Osteoblast (primary cell): ENCODE data around the gene CLCN1. TPM values are rescaled to one million over a fixed set of nuclear protein-coding genes. Genes with fewer than 3 reads are reported as not detected.

Experiments used
- DNase-seq: peaks from one replicate; pipeline ENCODE4 v3.0.0; 2011; ENCODE audit warnings: low spot score, mixed read lengths; ENCODE audit not compliant: insufficient read length; ENCODE audit errors: missing footprints
- H2AFZ ChIP-seq: 2 replicates; pipeline ENCODE4 v1.6.0; 2011; ENCODE audit warnings: mild to moderate bottlenecking, low read length
- H3K27ac ChIP-seq: 2 replicates; pipeline ENCODE4 v1.5.1; 2011; ENCODE audit warnings: mild to moderate bottlenecking, low read depth, low read length, moderate library complexity
- H3K27me3 ChIP-seq: 2 replicates; pipeline ENCODE4 v1.6.0; 2012; ENCODE audit warnings: mild to moderate bottlenecking, control low read depth, inconsistent platforms, low read length, moderate library complexity; ENCODE audit not compliant: insufficient read depth
- H3K36me3 ChIP-seq: 2 replicates; pipeline ENCODE4 v1.5.1; 2011; ENCODE audit warnings: mild to moderate bottlenecking, low read length, control low read depth, moderate library complexity; ENCODE audit not compliant: insufficient read depth
- H3K4me1 ChIP-seq: 2 replicates; pipeline ENCODE4 v1.5.1; 2011; ENCODE audit warnings: mild to moderate bottlenecking, low read length, control low read depth, moderate library complexity; ENCODE audit not compliant: insufficient read depth
- H3K4me2 ChIP-seq: 2 replicates; pipeline ENCODE4 v1.6.0; 2011; ENCODE audit warnings: mild to moderate bottlenecking, low read length; ENCODE audit not compliant: insufficient read depth
- H3K4me3 ChIP-seq: fragments of 200-600 bp; sonication (generic); 3 replicates; pipeline ENCODE4 v1.5.1; 2012; ENCODE audit warnings: mild to moderate bottlenecking, low read length, inconsistent platforms; ENCODE audit not compliant: insufficient read depth
- H3K79me2 ChIP-seq: 2 replicates; pipeline ENCODE4 v1.6.0; 2012; ENCODE audit warnings: mild to moderate bottlenecking, low read length, control low read depth, inconsistent platforms; ENCODE audit not compliant: insufficient read depth
- H3K9me3 ChIP-seq: 2 replicates; pipeline ENCODE4 v1.5.1; 2011; ENCODE audit warnings: low read depth, low read length, control low read depth
- H4K20me1 ChIP-seq: 2 replicates; pipeline ENCODE4 v1.6.0; 2012; ENCODE audit warnings: mild to moderate bottlenecking, low read length, control low read depth; ENCODE audit not compliant: insufficient read depth
- total RNA-seq: library from RNA; depleted of rRNA; stranded (reverse); fragments of >200 nt; gene quantifications from 2 replicates; pipeline ENCODE4 v1.2.3, GENCODE V29; 2012
- TF ChIP-seq, protein P1 (sequence below): IDR thresholded peaks from 2 replicates; pipeline ENCODE4 v1.5.1; 2011; ENCODE audit warnings: mild to moderate bottlenecking, low read depth, low read length, moderate library complexity; ENCODE audit errors: extremely low read depth

CLCN1 gene
- total RNA-seq, 1 donor: under 0.01 TPM

DNA sequence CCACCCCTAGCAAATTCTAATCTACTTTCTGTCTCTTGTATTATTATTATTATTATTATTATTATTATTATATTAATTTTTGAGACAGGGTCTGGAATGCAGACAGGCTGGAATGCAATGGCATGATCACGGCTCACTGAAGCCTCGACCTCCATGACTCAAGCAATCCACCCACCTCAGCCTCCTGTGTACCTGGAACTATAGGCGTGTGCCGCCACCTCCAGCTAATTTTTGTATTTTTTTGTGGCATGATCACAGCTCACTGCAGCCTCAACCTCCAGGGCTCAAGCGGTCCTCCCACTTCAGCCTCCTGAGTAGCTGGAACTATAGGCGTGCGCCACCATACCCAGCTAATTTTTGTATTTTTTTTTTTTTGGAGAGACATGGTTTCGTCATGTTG, 33.8 kb upstream of the CLCN1 start:
- H3K27me3 ChIP-seq: no peaks in the 10 kb centered on the region
- TF ChIP-seq, protein P1, sequence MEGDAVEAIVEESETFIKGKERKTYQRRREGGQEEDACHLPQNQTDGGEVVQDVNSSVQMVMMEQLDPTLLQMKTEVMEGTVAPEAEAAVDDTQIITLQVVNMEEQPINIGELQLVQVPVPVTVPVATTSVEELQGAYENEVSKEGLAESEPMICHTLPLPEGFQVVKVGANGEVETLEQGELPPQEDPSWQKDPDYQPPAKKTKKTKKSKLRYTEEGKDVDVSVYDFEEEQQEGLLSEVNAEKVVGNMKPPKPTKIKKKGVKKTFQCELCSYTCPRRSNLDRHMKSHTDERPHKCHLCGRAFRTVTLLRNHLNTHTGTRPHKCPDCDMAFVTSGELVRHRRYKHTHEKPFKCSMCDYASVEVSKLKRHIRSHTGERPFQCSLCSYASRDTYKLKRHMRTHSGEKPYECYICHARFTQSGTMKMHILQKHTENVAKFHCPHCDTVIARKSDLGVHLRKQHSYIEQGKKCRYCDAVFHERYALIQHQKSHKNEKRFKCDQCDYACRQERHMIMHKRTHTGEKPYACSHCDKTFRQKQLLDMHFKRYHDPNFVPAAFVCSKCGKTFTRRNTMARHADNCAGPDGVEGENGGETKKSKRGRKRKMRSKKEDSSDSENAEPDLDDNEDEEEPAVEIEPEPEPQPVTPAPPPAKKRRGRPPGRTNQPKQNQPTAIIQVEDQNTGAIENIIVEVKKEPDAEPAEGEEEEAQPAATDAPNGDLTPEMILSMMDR: no peak
- H4K20me1 ChIP-seq: no peaks in the 10 kb centered on the region
- H3K4me3 ChIP-seq: no peak overlapping the region
- no peak overlapping the region for H3K4me2 ChIP-seq
- no peak overlapping the region for H2AFZ ChIP-seq
- no peak overlapping the region for H3K27ac ChIP-seq
- H3K9me3 ChIP-seq: no peaks in the 10 kb centered on the region
- peaks cover 4% of the 10 kb centered on the region for H3K4me1 ChIP-seq
- H3K79me2 ChIP-seq: no peaks in the 10 kb centered on the region
- DNase-seq: no peak
- no peaks in the 10 kb centered on the region for H3K36me3 ChIP-seq

DNA sequence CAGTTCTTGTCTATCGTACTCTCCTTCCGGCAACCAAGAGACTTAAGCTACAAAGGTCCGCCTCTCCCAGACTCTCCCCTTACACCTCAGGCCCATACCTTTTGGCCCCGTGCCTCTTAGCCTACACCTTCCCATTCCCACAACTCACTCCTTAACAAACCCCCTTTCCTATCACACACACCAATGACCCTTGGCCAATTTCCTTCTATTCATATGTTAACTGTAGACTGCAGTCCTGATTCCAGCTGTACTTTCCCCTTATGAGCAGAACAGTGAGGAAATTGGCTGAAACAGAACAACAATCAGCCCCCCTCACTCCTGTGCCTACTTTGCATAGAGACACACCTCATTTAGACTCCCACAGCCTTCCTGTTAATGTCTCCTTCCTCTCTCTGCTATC, 32.5 kb upstream of the CLCN1 start:
- no peak for DNase-seq
- Histone ChIP-seq H3K27ac (no peak overlapping the region), H3K79me2 (peaks cover 1% of the 10 kb centered on the region), H3K36me3 (no peaks in the 10 kb centered on the region), H3K4me1 (peaks cover 4% of the 10 kb centered on the region), H3K27me3 (no peaks in the 10 kb centered on the region), H3K4me3 (no peak overlapping the region), H4K20me1 (no peaks in the 10 kb centered on the region), H3K4me2 (no peak overlapping the region), H3K9me3 (no peaks in the 10 kb centered on the region), H2AFZ (no peak overlapping the region)
- TF ChIP-seq, protein P1: no peak

DNA sequence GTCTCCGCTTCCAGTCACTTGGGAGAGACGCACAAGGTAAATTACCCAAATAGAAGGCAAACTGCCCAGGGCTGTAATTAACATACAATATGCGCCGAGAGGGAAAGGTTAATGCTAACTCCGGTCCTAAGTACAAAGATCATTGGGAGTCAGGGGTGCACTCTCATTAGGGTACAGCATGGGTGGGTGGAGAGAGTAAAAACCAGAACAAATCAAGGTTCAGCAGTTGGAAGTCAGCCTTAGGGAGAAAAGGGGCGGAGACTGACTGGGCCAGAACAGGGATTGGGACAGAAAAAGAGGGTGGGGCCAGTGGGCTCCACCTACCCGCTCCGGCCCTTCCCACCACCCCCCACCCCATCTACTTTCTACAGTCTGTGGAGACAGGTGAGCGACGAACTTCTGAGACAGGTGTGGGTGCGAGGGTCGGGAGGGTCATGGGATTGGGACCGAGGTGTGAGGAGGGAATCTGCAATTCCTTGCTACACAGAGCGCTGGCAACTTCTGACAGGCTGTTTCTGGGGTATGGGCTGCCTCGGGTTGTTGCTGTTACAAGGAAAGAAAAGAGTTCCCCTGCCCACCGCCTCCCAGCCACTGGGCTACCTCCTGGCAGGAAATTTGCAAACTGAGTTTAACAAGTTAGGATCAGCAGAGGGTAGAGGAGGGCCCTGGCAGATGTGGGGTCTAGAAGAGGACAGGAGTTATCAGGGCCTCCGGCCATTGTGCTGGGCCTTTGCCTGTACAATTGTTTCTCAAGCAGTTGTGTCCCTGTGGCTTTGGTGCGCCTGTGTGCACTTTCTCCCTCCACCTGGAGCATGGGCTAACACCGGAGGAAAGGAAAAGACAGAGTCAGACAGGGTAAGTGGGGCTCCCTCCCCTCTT, 31.1 kb upstream of the CLCN1 start, which contains the start of gene TMEM139:
TMEM139 (plus strand) TSS at position 368 of the 879 bp plus-strand sequence. CDS start 1,000 bp downstream, outside the sequence.
- H3K79me2 ChIP-seq: peaks cover 16% of the 10 kb centered on the region
- H3K4me2 ChIP-seq: no peak within 1 kb of the TSS
- no peaks in the 10 kb centered on the region for H3K27me3 ChIP-seq
- no peak for DNase-seq
- H3K36me3 ChIP-seq: no peaks in the 10 kb centered on the region
- TF ChIP-seq, protein P1: no peak
- no peak within 1 kb of the TSS for H3K27ac ChIP-seq
- H2AFZ ChIP-seq: peak within 1 kb of the TSS; percentile 5
- H3K9me3 ChIP-seq: no peaks in the 10 kb centered on the region
- no peak within 1 kb of the TSS for H3K4me3 ChIP-seq
- peaks cover 3% of the 10 kb centered on the region for H4K20me1 ChIP-seq
- H3K4me1 ChIP-seq: peaks cover 9% of the 10 kb centered on the region

DNA sequence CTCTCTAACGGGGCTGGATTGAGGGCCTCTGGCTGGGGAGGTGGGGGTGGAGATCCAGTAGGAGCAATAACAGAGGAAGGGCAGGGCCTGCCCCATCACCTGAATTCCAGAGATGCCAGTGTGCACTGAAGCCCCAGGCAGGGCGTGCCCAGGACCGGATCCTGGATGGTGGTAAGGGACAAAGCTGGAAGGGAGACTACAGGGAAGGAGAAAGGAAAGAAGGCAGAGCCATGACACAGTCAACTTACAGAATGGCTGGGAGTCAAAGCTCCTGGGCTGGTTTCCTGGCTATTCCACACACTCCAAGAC, 30.5 kb upstream of the CLCN1 start:
- Histone ChIP-seq H3K79me2 (peaks cover 22% of the 10 kb centered on the region), H3K4me1 (peaks cover 13% of the 10 kb centered on the region), H3K4me3 (no peak overlapping the region), H3K4me2 (no peak overlapping the region), H3K36me3 (no peaks in the 10 kb centered on the region), H3K27ac (no peak overlapping the region), H2AFZ (no peak overlapping the region), H3K9me3 (no peaks in the 10 kb centered on the region), H3K27me3 (no peaks in the 10 kb centered on the region), H4K20me1 (peaks cover 4% of the 10 kb centered on the region)
- TF ChIP-seq, protein P1: no peak
- no peak for DNase-seq
